GM21717 (cell line): Measurements from ENCODE around the gene ELANE.
"Not testable (repeated sequence)": the region's sequence is repeated elsewhere in the genome, so short reads cannot be mapped to it uniquely, and the experiment has no call there.

Experiments
- ATAC-seq: cut with Tn5 transposase; IDR thresholded peaks from one replicate; pipeline ENCODE4 v1.9.1; 2021; ENCODE audit warnings: mild to moderate bottlenecking, moderate library complexity; ENCODE audit not compliant: unreplicated experiment

The ELANE gene

DNA sequence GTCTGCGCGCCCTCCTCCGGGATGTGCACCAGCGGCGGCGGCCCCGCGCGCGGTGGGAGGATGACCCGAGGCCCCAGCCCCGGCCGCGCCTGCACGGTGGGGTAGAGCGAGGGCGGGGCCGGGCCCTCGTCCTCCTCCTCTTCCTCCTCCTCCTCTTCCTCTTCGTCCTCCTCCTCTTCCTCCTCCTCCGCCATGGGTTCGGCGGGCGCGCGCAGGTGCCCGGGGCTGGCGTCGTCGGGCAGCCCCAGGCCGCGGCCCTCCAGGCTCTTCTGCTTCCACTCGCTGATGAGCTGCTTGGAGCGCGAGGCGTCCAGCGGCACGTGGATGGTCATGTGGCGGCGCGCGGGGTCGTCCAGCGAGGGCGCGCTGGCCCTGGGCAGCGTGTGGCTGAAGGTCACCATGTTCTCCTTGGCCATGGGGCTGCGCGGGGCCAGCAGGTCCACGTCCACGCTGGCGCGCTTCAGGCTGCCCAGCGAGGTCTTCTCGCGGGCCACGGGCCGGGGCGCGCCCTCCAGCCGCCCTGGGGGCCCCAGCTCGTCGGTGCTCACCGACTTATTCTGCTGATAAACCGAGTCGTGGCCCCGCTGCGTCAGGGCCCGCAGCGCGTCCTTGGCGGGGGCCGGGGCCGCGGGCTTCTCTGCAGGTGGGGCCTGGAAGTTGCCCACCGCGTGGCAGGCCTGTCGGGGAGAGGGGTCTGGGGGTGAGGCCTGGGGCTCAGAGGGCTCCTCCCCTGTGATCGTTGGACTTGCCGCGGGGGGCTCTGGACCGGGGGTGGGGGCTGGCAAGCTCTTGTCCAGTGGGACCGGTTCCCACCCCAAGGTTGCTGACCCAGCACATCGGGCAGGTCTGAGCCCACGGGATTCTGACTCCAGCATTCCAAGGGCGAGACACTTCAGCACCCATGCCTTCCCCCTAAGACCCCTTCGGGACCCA is 38.6 kb upstream of the ELANE start:
- ATAC-seq, result no peak

DNA sequence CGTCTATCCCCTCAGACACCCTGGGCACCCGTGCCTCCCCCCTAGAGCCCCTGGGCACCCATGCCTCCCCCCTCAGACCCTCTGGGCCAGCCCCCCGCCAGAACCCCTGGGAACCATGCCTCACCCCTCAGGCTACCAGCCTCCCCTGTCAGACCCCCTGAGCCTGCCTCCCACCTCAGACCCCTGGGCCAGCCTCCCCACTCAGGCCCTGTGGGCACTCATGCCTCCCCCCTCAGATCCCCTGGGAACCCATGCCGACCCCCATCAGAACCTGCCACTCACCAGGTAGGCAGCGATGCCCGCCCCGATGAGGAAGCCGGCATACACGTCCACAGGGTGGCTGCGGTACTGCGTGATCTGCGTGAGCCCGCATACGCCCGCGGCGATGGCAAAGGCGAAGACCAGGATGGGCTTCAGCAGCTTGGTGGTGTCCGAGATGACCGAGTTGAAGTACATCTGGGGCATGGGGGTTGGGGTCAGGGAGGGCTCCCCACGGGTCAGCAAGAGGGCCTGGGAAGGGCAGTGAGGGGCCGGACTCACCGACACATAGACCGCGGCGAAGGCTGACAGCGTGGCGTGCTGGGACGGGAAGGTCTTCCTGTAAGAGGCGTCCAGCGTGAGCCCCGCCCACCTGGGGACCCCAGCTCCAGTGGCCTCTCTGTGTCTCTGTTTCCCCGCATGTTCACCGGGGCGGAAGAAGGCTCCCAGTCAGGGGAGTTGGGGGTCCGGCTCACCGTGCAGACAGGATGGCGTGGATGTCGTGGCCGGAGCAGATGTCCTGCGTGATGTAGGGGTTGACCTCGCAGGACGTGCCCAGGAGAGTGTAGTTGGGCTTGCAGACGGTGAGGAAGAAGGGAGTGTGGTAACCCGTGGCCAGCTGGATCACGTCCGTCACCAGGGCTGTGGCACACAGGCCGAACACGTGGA is 37.7 kb upstream of the ELANE start:
- ATAC-seq, result no peak

GRCh38 chr19:815079-815774 is 36.9 kb upstream of the ELANE start:
- no peak for ATAC-seq

DNA sequence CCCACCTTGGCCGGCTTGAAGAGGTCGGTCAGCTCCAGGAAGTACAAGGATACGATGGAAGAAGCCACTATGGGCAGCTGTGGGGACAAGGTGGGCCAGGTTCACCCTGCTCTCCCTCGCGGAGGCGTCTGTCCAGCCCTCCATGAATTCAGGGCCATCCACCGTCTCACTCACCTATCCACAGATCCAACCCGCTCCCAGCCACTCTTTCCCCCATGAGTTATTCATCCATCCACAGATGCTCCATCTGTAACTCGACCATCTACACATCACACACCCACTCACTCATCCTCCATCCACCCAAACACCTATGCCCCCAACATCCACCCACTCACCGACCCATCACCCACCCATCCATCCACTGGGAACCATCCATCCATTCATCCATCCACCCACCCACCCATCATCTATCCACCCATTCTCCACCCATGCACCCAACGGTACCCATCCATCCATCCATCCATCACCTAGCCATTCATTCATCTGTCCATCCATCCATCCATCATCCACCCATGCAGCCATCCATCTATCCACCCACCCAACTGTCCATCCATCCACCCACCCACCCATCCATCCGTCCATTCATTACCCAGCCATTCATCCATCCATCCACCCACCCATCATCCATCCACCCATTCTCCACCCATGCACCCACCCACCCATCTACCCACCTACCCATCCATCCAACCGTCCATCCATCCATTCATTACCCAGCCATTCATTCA is 36.2 kb upstream of the ELANE start:
- no peak for ATAC-seq

- ATAC-seq, result no peak
These were observed 35.6 kb upstream of the ELANE start for GRCh38 chr19:816500-816857.

GRCh38 chr19:820212-820611 is 31.9 kb upstream of the ELANE start:
- ATAC-seq, result not testable (repeated sequence)

DNA sequence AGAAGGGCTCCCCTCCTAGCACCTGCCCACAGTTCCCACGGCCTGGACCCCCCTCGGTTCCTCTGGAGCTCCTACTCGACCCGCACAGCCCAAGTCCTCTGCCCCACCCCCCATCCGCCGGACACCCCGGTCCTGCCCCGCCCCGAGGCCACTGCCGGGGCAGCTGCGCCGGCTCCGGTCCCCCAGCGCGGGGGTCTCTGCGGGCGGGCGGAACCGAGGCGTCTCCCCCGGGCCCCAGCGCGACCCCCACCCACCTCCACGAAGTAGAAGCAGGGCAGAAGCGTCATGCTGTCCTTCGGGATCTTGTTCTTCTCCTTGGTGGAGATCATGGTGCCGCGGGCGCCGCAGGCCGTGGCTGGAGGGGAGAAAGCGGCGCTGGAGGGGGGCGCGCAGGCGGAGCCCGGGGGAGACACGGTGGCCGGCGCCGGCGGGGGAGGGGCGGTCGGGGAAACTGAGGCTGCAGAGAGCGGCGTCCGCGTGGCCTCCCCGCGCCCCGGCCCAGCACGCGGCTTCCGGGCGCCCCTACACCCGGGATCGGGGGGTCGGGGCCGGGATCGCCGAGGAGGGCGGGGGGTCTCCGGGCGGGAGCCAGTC is 30.8 kb upstream of the ELANE start:
- ATAC-seq, result no peak

DNA sequence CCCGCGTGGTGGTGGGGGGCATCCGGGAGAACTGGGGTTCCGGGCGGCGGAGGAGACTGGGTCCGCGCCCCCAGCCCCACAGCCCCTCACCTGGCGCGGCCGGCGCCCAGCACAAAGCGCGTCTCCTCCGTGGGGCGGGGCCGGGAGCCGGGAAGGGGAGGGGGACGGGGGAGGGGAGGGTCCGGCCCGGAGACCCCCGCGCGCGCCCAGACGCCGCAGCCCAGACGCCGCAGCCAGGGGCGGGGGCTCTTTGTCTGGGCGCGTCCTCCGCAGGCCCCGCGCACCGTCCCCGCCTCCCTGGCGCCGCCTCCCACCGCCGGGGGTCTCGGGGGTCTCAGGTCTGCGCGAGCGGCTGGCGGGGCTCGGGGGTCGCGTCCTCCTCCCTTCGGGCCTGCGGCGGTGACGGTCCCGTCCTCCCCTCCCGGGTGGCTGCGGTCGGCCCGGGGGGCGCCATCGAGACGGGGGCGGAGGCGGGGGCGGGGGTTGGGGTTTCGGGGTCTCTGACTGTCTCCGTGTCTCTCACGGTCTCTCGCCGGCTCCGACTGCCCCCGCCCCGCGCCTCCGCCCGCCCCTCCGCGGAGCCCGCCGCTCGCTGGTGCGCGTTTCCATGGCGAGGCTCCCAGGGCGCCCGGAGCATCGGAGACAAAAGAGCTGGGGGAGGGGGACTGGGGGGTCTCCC is 30.1 kb upstream of the ELANE start, which contains the start of gene PLPPR3:
TSS of gene PLPPR3 (minus strand) at position 131 of the 679 bp plus-strand sequence. CDS start 396 bp downstream, outside the sequence.
- no peak for ATAC-seq

- no peak for ATAC-seq
These were observed 28.5 kb upstream of the ELANE start for GRCh38 chr19:823565-824121.

GRCh38 chr19:824885-825284 is 27.2 kb upstream of the ELANE start:
- no peak for ATAC-seq

DNA sequence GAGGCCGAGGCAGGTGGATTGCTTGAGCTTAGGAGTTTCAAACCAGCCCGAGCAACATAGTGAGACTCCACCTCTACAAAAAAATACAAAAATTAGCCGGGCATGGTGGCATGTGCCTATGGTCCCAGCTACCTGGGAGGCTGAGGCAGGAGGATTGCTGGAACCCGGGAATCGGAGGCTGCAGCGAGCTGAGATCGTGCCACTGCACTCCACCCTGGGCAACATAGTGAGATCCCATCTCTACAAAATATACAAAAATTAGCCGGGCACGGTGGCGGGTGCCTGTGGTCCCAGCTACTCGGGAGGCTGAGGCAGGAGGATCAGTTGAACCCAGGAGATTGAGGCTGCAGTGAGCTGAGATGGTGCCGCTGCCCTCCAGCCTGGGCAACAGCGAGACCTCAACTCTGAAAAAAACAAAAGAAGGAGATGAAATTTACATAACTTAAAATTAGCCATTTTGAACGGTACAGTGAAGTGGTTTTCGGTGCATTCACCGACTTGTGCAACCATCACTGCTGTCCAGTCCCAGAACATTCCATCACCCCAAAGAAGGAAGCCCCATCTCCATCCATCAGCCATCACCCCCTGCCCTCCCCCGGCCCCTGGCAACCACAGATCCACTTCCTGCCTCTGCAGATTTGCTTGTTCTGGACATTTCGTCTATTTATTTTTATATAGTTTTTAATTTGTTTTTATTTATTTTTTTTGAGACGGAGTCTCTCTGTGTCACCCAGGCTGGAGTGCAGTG is 26.0 kb upstream of the ELANE start:
- no peak for ATAC-seq

- ATAC-seq, result no peak
These were observed 24.8 kb upstream of the ELANE start for GRCh38 chr19:827314-827709.

DNA sequence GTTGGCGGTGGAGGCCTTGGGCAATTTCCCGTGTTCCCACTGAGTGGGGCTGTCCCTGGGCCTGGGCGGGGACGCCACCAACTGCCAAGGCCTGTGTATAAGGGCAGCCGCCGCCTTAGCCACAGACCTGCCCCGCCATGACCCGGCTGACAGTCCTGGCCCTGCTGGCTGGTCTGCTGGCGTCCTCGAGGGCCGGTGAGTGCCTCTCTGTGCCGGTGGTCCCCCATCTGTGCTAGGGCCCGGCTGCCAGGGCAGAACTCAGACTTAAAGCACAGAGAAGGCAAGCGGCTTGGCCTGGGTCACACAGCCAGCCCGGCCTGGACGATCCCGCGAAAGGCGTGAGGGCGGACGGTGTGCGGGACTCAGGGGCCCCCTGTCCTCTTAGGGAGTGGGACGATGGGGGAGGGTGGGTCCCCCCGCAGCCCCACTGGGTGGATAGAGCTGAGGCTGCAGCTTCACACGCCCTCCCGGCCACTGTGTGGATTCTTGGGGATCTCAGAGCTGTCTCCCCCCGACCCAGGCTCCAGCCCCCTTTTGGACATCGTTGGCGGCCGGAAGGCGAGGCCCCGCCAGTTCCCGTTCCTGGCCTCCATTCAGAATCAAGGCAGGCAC is 24.3 kb upstream of the ELANE start, which contains the start of gene AZU1:
TSS of gene AZU1 (plus strand) at position 128 of the 612 bp plus-strand sequence. CDS start at position 138, 10 bp downstream.
- ATAC-seq, result no peak

DNA sequence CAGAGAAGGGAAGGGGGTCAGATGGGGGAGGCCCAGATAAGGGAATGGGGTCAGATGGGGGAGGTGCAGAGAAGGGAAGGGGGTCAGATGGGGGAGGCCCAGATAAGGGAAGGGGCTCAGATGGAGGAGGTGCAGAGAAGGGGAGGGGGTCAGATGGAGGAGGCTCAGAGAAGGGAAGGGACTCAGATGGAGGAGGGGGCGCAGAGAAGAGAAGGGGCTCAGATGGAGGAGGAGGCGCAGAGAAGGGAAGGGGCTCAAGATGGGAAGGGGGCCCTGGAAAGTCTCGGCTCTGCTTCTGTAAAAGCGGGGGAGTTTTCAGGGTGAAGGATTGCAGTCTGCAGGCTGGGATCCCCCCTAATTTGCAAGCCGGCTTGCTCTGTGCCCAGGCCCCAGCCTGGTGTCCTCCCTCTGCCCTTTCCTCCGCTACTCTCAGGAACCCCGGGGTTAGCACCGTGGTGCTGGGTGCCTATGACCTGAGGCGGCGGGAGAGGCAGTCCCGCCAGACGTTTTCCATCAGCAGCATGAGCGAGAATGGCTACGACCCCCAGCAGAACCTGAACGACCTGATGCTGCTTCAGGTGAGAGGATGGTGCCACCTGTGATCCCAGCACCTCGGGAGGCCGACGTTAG is 22.9 kb upstream of the ELANE start:
- ATAC-seq, result no peak

DNA sequence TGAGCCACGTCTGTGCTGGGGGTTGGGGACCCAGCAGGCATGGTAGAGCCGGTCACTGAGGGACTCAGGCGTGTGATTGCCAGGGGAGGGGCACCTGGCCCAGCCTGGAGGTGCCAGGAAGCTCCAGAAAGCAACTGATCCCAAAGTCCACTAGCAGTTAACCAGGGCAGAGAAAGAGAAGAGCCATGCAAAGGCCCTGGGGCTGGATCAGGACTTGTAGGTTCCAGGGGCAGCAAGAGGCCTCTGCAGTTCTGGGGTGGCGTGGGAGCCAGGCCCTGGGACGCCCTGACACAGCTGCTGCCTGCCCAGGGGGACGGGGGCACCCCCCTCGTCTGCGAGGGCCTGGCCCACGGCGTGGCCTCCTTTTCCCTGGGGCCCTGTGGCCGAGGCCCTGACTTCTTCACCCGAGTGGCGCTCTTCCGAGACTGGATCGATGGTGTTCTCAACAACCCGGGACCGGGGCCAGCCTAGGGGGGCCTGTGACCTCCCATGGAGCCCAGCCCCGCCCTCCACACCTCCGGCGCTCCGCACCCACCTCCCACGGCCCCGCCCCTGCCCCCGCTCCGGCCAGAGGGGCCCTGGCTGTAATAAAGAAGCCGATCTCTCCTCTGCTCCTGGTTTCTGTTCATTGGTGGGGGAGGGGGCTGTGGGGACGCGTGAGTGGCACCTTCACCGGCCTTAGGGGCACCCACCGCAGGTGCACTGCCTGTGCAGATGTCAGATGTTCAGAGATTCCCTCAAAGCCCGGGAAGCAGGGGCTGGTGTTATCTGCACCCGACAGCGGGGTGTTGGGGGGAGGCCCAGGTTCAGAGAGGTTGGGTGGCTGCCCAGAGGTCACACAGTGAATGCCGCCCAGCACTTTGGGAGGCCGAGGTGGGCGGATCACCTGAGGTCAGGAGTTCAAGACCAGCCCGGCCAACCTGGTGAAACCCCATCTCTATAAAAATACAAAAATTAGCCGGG is 20.4 kb upstream of the ELANE start:
- no peak for ATAC-seq

DNA sequence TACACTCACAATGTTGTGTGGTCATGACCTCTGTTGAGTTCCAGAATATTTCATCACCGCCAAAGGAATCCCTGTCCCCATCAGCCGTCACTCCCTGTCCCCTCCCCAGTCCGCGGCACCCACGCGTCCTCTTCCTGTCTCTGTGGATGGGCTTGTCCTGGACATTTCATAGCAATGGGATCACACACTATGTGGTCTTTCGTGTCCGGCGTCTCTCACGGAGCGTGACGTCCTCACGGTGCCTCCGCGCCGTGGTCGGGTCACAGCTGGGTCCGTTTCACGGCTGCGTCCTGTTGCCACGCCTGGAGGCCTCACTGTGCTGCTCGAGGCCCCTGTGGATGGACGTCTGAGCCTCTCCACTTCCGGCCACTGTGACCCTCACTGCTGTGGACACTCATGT is 17.9 kb upstream of the ELANE start:
- no peak for ATAC-seq
